Measurements from ENCODE around the gene LLCFC1. TPM values are rescaled to one million over a fixed set of nuclear protein-coding genes. Genes with fewer than 3 reads are reported as not detected.

The LLCFC1 gene
- total RNA-seq, 1 donor from 2014 or later: not detected

DNA sequence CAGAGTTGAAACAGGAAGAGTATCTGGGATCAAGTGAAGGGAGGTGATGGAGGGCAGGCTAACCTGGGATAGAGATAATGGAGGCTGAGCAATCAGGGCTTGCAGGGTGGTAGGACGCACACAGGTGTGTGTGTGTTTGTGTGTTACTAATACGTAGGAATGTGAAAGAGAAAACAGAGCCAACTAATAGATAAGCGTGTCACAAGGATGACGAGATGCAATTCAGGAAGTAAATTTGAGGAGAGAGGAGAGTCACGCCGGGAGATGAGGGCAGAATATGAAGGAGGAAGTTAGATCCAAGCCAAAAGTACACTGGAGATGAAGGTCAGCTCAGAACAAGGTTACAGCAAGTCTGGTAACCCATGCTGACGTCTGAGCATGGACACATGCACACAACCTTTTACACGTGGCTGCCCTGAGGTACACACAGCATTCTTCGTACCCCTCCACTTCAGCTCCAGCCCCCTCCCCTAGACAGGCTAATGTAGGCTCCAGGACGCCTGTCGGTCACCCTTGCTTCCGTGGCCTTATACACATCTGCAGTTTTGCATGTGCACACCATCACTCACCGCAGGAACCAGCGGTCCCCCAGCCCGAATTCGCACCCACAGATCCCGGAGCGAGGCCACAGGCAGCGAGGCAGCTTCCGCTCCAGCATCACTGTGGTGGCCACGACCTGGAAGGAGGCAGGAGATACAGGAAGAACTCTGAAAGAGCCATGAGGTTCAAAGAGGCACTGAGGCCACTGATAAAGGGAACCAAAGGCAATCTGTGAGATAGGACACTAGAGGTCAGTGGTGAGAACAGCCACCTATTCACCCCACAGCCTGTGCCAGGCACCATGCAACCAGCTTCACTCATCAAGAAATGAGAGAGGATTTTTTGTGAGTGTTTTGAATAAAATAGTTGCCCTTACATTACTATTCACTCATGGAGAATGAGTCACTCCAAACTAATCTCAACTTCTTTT lies 30.1 kb upstream of the LLCFC1 start:
- no peak for DNase-seq (ENCODE audit: extremely low read depth, low read depth, low spot score)

DNA sequence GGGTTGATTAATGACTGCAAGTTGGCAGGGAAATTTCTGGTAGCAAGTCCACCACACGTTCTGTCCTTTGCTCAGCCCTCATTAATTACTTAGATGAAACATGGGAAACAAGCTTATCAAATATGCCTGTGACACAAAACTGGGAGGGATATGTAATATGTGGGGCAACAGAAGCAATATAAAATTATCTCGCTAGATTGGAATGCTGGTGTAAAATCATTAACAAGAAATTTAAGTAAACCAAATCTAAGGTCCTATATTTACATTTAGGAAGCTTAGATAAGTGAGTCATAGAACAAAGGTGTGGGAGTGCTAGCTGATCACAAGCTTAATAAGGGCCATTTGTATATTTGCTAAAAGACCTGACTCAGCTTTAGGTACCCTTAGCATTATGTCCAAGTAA lies 29.3 kb upstream of the LLCFC1 start:
- no peak for DNase-seq (ENCODE audit: extremely low read depth, low read depth, low spot score)

DNA sequence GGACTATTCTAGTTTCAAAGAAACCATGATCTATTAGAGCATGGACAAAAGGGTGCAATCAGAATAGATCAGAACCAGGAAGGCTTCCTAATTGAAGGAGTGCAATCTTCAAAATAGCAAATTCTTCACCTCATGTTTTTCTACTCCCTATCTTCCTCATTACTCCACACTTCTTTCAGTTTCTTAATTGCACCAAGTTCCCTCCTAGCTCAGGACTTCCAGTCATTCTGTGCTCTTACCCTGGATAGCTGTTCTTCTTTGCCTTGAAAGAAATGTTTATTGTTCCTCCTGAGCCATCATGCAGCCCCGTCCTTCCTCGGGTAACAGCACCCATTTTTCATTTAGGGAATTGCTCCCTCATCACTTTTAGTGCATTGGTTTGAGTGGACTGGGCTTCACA lies 28.8 kb upstream of the LLCFC1 start:
- DNase-seq (ENCODE audit: extremely low read depth, low read depth, low spot score): no peak

DNA sequence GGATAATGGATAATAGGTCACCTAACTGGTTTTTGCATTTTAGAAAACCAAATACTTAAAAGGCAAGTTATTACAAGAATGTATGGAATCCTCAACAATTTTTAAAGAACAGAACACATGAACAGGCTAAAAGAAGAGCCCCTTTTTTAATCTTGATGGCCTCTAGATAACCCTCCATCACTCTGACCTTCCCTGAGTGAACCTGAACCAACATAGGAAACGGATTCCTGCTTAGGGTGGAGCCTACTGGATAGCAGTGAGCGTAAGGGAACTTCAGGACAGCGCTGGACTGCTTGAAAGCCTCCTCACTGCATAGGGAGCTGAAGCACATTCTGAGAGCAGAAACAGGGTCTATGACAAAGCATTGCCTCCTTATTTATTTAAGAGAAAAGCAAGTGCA lies 26.2 kb upstream of the LLCFC1 start:
- DNase-seq (ENCODE audit: extremely low read depth, low read depth, low spot score): no peak

DNA sequence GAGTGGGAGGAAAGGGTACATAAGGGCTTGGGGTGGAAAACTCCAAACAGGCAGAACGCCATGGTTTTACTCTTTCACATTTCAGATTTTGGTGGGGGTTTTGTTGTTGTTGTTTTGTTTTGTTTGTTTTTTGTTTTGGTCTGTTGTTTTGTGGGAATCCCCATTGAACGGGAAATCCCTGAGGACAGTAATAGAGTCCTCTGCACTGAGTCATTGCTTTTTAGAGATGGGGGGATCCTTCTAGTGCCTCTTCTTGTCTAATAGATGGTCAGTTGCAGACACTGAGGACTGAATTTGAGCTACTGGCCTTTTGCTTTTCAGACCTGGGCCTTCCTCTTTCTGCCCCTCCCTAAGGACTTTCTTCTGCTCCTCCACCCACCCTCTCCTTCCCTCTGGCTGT lies 25.7 kb upstream of the LLCFC1 start:
- DNase-seq (ENCODE audit: extremely low read depth, low read depth, low spot score): no peak

DNA sequence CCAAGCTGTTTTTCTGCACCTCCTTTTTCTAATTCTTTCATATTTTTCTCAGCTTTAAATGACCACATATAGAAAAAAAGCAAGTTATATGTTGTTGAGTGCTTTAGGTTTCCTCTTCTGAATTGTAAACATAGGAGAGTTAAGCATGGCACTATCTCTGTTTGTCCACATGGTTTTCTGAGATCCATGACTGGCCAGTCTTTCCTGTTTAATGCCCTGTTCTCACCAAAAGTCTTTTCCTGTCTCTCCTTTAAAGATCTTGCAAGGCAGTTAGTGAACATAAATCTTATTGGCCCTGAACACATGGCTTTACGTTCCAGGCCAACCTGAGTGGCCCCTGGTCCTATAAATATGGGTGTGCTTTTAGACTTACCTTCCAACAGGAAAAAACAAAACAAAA lies 25.2 kb upstream of the LLCFC1 start:
- DNase-seq (ENCODE audit: extremely low read depth, low read depth, low spot score): no peak

DNA sequence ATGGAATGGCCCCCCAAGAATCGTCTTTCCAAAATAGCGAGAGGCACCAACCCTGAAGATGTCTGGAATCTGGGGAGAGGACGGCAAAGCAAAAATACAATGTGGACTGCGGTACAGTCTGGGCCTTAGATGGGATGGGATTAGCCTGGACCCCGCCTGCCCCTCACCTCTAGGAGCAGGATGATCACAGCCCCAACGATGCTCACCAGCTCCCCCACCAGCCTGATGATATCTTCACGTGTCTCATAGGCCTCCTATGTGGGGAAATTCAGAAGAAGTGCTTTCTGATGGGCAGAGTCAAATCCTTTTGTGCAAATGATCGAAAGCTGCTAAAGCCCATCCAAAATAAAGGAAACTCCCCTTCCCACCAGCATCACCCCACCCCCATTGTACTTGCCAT lies 24.0 kb upstream of the LLCFC1 start:
- no peak for DNase-seq (ENCODE audit: extremely low read depth, low read depth, low spot score)

DNA sequence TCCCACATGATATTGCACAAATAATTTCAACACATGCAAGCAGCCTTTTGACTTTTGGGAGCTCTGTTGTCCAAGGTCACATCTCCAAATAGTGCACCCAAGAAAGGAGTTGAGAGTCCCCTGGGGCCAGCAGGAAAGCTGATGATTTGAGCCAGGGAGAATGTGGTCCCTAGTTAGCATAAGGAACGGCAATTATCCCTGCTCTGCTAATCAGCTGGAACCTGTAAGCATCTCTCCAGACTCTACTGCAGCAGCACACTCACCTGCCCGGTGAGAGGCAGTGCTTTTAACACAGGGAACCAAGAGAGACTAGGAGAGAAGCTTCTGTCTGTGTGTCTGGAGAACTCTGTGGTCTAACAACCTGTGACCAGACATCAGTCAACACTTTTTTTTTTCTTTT lies 22.8 kb upstream of the LLCFC1 start:
- no peak for DNase-seq (ENCODE audit: extremely low read depth, low read depth, low spot score)

DNA sequence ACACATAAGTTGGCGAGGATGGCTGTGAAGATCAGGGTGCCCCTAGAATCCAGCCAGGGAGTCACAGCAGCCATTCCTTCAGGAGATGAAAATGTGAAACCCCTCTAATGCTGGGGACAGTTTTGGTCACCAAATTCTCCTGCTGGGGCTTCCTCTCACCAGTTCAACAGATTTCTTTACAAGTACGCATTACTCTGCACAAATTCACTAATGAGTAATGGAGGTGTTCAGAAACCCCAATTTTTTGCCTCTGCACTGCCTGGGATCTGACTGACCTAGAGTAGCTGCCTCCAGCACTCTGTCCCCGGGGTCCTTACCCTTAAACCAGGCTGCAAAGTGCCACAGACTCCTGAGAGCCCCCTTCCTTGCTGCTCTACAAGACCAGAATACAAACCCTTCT lies 21.8 kb upstream of the LLCFC1 start:
- no peak for DNase-seq (ENCODE audit: extremely low read depth, low read depth, low spot score)

DNA sequence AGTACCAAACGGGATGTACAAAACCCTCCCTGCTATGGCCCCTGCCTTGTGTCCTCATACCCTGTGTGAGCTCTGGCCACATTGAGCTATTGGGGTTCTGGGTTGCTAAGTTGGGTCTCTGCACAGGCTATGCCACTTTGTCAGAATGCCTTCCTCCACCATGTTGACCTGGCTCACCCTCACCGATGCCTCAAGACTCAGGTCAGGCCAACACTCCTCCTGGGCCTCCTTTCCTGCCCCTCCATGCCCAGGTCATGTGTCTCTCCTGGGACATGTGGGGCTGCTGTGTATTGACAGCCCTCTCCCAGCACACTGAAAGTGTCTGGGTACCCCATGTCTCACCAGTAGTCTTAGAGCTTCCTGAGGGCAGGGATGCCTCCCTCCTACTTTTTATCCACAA lies 20.4 kb upstream of the LLCFC1 start:
- no peak for DNase-seq (ENCODE audit: extremely low read depth, low read depth, low spot score)

DNA sequence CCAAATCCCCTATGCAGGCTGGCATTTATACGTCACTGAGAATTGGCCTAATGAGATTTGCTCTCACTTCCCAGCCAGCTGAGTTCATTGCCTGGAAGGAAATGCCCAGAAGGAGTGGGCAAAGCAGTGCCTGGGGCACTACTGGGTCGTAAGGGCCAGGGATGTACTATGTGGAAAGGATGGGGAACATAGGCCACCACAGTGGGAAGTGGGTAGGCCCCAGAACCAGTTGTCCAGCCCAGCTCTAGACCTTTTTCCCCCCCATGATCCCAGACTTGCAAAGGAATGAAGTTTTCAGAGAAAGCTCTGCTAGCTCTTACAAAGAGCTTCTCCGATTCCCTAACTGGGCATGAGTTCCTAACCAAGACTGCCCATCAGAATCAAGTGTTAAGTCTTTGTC lies 19.6 kb upstream of the LLCFC1 start:
- DNase-seq (ENCODE audit: extremely low read depth, low read depth, low spot score): no peak

DNA sequence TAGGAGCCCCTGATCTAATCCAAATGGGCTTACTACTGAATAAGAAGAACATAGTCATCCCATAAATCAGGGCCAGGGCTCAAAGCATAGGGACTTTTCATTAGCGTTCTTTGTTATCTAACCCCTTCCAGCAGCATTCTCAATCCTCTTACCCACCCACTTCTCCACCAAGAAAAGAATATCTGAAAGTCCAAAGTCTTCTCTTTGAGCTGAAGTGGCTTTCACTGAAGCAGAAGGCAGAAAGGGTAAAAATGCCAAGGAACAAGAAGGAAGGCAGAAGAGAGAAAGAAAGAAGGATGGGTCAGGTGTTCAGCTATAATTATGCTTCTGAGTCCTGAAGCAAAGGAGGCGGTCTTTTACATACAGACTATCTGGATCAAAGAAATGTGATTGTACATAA lies 15.9 kb upstream of the LLCFC1 start:
- DNase-seq (ENCODE audit: extremely low read depth, low read depth, low spot score): no peak

DNA sequence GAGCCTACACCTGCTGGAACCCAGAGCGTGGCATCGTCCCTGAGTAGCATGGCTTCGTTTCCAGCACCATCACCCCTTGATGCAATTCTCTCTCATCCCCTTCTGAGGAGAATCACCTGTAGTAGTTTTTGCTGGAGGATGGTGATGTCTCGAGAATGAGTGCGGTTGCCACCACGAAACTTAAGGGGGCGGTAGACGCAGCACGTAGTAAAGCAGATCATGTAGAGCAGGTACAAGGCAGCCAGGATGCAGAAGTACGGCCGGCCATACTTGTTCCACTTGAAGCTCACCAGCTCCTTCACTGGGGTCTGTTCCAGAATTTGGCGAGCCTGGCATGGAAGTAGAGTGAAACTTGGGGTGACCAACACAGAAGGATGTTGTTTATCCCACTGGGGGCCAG lies 13.9 kb upstream of the LLCFC1 start:
- DNase-seq (ENCODE audit: extremely low read depth, low read depth, low spot score): no peak

DNA sequence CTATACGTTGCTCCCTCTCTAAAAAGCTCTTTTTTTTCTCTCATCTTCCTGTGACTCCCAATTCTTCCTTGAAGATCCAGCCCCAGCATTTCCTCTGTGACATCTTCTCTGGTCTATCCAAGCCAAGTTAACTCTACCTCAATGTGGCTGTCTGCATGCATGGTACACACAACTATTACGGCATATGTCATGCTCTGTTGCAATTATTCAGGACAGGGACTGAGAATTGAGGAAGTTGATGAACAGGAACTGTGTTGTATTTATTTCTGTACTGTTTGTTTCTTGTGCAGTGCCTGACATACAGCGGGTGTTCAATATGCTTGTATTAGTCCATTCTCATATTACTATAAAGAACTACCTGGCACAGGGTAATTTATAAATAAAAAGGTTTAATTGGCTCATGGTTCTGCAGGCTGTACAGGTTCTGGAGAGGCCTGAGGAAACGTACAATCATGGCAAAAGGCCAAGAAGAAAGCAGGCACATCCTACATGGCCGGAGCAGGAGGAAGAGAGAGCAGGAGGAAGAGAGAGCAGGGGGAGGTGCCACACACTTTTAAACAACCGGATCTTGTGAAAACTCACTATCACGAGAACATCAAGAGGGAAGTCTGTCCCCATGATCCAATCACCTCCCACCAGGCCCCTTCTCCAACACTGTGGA lies 12.1 kb upstream of the LLCFC1 start:
- no peak for DNase-seq (ENCODE audit: extremely low read depth, low read depth, low spot score)

DNA sequence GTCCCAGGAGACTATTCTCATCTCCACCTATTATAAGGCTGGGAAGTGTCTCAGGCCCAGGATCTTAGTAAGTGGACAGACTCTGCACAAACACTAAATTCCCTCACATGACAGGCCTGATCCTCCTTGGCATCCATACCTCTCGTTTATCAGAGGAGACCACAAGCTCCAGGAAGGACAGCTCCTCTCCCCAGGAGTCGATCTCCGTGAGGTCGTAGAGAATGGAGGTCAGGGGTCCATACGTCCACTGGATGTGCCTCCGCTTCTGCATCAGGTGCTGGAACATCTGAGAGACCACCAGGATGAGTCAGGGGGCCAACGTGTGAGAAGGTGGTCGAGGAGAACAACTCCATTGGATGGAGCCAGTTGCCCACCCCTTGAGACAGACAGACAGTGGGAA lies 11.3 kb upstream of the LLCFC1 start:
- DNase-seq (ENCODE audit: extremely low read depth, low read depth, low spot score): no peak

DNA sequence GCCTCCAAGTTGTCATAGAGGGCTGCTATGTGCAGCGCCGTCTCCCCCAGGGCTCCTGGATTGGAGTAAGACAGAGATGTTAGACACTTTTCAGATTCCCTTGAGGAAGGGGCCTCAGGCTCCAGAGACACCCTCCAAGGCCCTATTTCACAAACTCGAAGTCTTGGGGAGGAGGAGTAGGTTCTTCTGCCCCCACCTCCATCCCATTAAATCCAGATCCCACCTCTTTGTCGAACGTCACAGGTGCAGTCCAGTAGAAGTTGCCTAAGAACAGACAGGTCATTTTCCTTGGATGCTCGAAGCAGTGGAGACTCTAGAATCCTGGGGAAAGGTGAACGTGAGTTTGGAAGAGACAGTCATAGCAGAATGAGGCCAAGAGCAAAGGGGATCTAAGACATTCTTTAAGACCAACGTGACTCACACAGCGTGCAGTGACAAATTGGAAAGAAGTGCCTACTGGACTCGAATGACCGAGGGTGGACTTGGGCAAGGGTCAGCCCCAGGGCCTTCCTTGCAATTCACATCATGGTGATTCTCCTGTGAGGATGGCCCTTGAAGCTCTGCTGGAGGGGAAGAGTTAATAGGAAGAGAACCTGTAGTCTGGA lies 9.1 kb upstream of the LLCFC1 start:
- no peak for DNase-seq (ENCODE audit: extremely low read depth, low read depth, low spot score)

DNA sequence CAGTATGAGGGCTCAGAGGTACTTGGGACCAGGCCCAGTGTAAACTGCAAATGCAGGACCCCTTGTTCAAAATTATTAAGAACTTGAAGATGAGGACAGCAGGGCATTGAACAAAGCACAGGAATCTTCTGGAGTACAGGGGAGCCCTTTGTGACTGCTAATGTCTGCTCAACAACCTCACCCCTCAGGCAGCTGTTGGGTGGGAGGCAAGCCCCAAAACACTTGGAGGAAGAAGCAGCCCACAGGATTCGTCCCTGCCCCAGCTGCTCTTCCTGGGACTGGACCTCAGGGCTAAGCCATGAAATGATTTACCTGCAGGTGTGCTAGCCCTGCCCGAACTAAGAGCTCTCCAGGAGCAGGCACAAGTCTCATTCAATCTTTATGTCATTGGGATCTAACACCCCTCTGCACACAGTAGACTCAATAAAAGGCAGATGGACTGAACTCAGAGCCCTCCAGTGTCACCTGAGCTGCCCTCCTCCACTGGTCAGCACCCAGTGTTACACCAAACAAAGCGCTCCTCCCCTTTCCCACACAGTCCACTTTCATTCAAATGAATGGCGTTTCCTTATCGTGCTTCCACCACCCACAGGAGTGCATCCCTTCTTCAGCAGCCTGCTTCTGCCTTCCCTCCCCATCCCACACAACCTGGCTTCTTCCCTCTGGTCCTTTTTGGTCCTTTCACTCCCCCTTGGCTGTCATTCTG lies 6.7 kb upstream of the LLCFC1 start:
- DNase-seq (ENCODE audit: extremely low read depth, low read depth, low spot score): no peak

DNA sequence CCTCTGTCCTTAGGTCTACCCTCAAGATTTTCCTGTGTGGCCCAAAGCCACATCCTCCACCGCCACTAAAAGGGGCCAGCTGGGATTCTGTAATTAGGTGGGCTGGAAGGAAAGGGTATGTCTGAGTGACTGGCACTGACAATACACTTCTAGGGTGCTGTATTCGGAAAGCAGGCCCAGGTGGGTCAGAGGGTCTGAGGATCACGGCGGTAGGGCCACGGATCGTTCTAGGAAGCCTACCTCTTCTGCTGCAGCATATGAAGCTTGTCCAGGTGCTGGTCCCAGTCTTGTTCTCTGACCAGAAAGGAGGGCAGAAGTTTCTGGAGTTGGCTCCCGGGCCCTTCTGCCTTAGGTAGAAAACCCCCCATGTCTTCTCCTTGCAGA lies 6.2 kb upstream of the LLCFC1 start:
- no peak for DNase-seq (ENCODE audit: extremely low read depth, low read depth, low spot score)

DNA sequence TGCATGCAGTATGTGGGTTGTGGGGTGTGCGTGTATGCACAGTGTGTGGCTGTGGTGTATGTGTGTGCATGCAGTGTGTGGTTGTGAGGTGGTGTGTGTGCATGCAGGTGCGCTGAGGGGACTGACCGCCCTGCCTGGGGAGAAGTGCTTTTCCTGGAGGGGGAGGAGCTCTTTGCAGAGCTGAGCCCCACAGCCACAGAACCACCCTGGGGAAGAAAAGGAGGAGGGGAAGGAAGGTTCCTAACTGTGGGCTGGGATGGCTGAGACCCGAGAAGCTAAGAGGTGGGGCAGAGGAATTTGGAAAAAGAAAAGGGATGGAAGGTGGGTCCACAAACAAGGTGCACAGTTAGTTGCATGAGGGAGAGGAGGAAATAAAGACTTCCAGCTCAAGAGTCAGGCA lies 5.7 kb upstream of the LLCFC1 start, which contains the start of gene TRPV5:
Gene TRPV5, minus strand, starts transcription at position 123 of the 400 bp plus-strand sequence. CDS start 287 bp downstream, outside the sequence.
- no peak for DNase-seq (ENCODE audit: extremely low read depth, low read depth, low spot score)

DNA sequence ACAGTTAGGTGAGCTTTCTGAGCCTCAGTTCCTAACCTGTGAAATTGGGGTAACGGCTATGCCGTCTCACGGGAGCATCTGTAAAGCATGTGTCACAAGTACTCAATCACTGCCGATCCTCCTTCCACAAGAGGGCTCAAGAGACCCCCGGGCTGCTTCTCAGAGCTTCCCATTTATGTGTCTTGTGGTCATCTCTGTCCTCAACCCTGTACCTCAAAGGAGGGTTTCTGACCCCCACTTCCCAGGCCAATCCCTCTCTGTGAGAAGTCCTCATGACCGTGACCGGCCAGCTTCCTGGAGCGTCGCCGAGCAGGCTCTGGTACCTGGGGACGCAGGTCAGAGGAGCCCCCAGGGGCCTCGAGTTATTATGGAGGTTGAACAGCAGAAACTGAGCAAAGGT lies 5.2 kb upstream of the LLCFC1 start:
- no peak for DNase-seq (ENCODE audit: extremely low read depth, low read depth, low spot score)

DNA sequence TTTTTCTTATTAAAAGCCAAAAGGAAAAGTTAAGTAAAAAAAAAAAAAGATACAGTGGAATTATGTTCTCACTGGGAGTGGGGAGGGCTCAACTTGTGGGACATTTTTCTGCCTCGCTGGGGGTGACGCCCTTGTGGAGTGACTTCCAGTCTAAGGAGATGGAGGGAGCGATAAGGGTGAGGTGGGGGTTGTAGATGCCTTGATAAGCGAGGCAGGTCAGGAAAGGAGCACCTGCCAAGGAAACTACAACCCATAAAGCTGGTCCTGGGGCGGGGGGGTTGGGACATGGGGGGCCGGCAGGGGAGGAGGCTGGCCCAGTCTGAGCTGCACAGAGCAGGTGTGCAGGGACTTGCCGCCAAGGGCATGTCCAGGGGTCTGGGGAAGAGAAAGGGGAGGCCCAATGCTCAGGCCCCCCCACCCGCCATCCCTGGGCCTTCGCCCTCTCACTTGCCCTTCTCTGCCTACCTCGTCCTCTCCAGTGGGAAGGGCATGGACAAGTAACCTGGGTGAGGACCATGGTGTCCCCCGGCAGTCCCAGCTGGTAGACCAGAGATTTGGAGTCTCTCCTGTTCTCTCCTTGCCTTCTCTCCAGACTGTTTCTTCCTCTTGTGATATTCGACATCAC lies 3.2 kb upstream of the LLCFC1 start:
- no peak for DNase-seq (ENCODE audit: extremely low read depth, low read depth, low spot score)

All from glomerular endothelial cell (primary cell).